AG04450 (cell line): ENCODE results near the gene SPN. TPM values are rescaled to one million over a fixed set of nuclear protein-coding genes. Genes with fewer than 3 reads are reported as not detected.

Source experiments
- CTCF ChIA-PET: fragments of 300-600, 350-600 bp; formaldehyde crosslinking; extraction: SDS; loops from one replicate; lab custom pipeline; 2022; ENCODE audit warnings: antibody characterized with exemption, inconsistent platforms; lab: Charles Lee
- POLR2A ChIA-PET: fragments of 350-600 bp; formaldehyde crosslinking; extraction: SDS; loops from one replicate; lab custom pipeline; 2021; ENCODE audit warnings: antibody characterized with exemption, inconsistent platforms; lab: Yijun Ruan, JAX
- DNase-seq: peaks from one replicate; pipeline ENCODE4 v3.0.0-alpha.2; 2011; ENCODE audit warnings: low read depth, low spot score
- H3K27ac ChIP-seq: one replicate; pipeline ENCODE4 v1.5.1; 2012; ENCODE audit warnings: low read depth, low read length, control low read depth
- H3K27me3 ChIP-seq: one replicate; pipeline ENCODE4 v1.6.0; 2012; ENCODE audit warnings: low read length; ENCODE audit not compliant: control insufficient read depth, insufficient read depth
- H3K4me3 ChIP-seq: 2 replicates; pipeline ENCODE4 v1.5.1; 2011; ENCODE audit warnings: mild to moderate bottlenecking, low read depth, low read length, control low read depth
- H3K9me3 ChIP-seq: 2 replicates; pipeline ENCODE4 v1.5.1; 2012; ENCODE audit warnings: low read length; ENCODE audit not compliant: control insufficient read depth, insufficient read depth
- polyA plus RNA-seq: library from polyadenylated mRNA; depleted of rRNA; stranded (reverse); fragments of >200 nt; gene quantifications from 2 replicates; pipeline ENCODE4 v1.2.3, GENCODE V29; 2011
- TF ChIP-seq, protein P1 (sequence below): IDR thresholded peaks from 2 replicates; pipeline ENCODE4 v1.5.1; 2011; ENCODE audit warnings: low read depth, low read length, control low read depth, inconsistent platforms

SPN gene
- polyA plus RNA-seq, 1 experiment, result 0.04 TPM

DNA sequence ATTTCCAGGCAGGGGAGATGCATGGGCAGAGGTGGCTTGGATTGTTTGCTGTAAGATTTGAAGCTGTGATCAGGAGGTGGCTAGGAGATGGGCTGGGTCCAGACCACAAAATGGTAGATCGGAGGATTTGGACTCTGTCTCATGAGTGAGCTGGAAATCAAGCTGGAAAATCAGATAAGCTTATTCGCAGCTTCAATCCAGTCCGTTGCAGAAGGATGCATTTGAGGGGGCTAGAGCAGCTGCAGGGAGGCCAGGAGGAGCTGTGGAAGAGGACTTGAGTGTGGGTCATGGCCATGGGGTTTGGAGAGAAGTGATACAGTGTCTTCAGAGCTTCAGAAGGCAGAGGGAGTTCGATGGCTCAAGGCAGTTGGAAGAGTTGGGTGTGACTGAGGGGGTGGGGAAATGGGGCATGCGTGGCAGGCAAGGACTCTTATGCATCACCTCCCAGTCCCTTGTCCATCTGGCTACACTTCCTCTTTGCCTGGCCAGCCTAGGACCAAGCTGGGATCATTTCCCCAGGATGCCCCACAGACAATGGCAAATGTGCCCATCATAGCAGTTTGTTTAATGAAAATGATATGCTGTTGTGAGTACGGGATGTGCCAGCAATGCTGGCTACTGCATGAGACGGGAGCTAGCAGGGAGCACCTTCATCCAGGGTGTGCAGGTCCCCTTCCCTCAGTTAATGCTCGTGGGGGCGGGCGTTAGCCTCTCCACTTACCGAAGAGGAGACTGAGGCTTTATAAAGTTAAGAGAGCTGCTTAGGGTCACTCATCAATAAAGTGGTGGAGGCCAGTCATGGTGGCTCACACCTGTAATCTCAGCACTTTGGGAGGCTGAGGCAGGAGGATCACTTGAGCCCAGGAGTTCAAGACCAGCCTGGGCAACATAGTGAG lies 36.5 kb downstream of the SPN start:
- CTCF ChIA-PET, result interaction anchor here (0.6 to 2.8 kb wide), 19 partner anchors 10 to 341 kb away, joined by 3 to 22 read pairs (median 4); partner anchors contain the start of genes KIF22, PAGR1 and TLCD3B
- POLR2A ChIA-PET, result interaction anchor here (0.7 kb wide), 2 partner anchors 90 to 366 kb away, joined by 3 read pairs; partner anchors contain the start of gene ALDOA
- Histone ChIP-seq H3K9me3 (peaks cover 13% of the 10 kb centered on the region), H3K27me3 (peaks cover 7% of the 10 kb centered on the region), H3K27ac (no peak overlapping the region), H3K4me3 (no peak overlapping the region)
- DNase-seq, result no peak
- TF ChIP-seq, protein P1, sequence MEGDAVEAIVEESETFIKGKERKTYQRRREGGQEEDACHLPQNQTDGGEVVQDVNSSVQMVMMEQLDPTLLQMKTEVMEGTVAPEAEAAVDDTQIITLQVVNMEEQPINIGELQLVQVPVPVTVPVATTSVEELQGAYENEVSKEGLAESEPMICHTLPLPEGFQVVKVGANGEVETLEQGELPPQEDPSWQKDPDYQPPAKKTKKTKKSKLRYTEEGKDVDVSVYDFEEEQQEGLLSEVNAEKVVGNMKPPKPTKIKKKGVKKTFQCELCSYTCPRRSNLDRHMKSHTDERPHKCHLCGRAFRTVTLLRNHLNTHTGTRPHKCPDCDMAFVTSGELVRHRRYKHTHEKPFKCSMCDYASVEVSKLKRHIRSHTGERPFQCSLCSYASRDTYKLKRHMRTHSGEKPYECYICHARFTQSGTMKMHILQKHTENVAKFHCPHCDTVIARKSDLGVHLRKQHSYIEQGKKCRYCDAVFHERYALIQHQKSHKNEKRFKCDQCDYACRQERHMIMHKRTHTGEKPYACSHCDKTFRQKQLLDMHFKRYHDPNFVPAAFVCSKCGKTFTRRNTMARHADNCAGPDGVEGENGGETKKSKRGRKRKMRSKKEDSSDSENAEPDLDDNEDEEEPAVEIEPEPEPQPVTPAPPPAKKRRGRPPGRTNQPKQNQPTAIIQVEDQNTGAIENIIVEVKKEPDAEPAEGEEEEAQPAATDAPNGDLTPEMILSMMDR, result no peak

DNA sequence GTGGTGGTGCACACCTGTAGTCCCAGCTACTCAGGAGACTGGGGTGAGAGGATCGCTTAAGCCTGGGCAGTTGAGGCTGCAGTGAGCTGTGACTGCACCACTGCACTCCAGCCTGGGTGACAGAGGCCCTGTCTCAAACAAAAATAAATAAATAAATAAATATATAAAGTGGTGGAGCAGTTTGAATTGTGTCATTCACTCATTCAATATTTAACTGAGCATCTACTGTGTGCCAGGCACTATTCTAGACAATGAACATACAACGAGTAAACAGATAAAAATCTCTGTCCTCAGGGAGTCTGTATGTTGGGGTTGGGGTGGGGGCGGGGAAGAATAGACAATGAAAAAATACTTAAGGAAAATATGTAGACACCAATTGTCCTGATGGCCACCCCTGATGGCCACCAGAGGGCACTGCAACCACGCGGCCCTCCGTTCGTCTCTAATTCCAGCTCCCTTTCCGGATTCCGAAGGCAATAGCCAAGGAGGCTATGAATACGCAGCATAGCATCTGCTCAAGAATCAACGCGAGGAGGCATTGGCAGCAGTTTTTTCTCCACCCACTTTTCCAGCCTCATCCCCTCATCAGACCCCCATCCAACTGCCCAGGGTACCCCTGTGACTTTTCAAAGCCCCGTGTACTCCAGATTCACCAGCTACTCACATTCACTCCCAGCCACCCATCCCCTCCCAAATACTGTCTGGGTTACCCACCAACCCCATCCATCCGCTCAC lies 37.4 kb downstream of the SPN start:
- ChIA-PET CTCF (interaction anchor here (0.6 to 2.8 kb wide), 26 partner anchors 10 to 709 kb away, joined by 3 to 22 read pairs (median 5); partner anchors contain the start of genes KIF22, PAGR1 and TLCD3B), POLR2A (interaction anchor here (0.7 kb wide), 1 partner anchor 365 kb away, joined by 3 read pairs; the partner anchor contains the start of gene ALDOA)
- Histone ChIP-seq H3K27ac (no peak overlapping the region), H3K9me3 (peaks cover 13% of the 10 kb centered on the region), H3K4me3 (no peak overlapping the region), H3K27me3 (peaks cover 7% of the 10 kb centered on the region)
- TF ChIP-seq, protein P1, result peak; percentile 90
- peak; percentile 72 for DNase-seq

DNA sequence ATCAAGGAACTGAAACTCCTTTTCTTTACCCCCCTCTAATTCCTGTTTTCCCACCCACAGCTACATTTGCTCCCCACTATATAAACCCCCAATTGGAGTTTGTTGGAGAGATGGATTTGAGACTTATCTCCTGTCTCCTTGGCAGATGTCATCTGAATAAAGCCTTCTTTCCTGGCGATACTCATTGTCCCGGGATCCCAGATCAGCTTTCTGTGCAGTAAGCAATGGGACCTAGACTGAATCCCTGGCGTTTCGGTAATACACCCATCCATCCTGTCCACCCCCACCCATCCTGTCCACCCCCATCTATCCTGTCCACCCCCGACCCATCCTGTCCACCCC lies 38.1 kb downstream of the SPN start:
- Histone ChIP-seq H3K27ac (no peak overlapping the region), H3K9me3 (peaks cover 13% of the 10 kb centered on the region), H3K4me3 (no peak overlapping the region), H3K27me3 (peaks cover 7% of the 10 kb centered on the region)
- DNase-seq, result no peak
- TF ChIP-seq, protein P1, result no peak
- ChIA-PET POLR2A (no interaction called here), CTCF (interaction anchor here (0.6 to 2.8 kb wide), 18 partner anchors 9 to 708 kb away, joined by 3 to 22 read pairs (median 6); partner anchors contain the start of genes KIF22, PAGR1 and TLCD3B)

DNA sequence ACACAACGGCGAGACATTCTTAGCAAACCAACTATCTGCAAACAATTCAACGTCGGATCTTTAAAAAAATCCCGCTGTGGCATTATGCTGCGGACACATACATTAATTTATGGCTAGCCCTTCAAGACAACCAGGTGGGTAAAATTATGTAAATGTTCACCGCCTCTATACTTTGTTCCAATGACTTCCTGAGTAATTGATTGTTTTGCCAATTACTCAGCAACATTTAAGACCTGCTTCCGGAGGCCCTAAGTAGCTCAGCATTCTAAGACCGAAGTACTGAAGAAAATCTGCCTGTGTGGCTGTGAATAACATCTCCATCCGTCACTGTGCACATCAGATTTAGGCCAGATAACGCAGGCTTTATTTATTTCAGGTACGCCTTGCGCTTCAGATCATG lies 39.2 kb downstream of the SPN start:
- ChIA-PET CTCF (interaction anchor here (0.6 to 1.0 kb wide), 3 partner anchors 102 to 330 kb away, joined by 3 to 4 read pairs (median 4); no protein-coding TSS in a partner anchor), POLR2A (no interaction called here)
- no peak overlapping the region for H3K4me3 ChIP-seq
- H3K27me3 ChIP-seq, result peaks cover 7% of the 10 kb centered on the region
- TF ChIP-seq, protein P1, result no peak
- no peak for DNase-seq
- peaks cover 9% of the 10 kb centered on the region for H3K9me3 ChIP-seq
- H3K27ac ChIP-seq, result no peak overlapping the region
